ENCODE measurements around the gene OR8A1.
"Not testable (repeated sequence)": the region's sequence is repeated elsewhere in the genome, so short reads cannot be mapped to it uniquely, and the experiment has no call there.

OR8A1 gene

GRCh38 chr11:124597626-124598025 lies 27.8 kb downstream of the OR8A1 start:
- DNase-seq, result no peak

GRCh38 chr11:124600621-124601320 lies 31.0 kb downstream of the OR8A1 start:
- no peak for DNase-seq

GRCh38 chr11:124602193-124602592 lies 32.4 kb downstream of the OR8A1 start:
- DNase-seq, result no peak

GRCh38 chr11:124602723-124603122 lies 32.9 kb downstream of the OR8A1 start:
- DNase-seq, result not testable (repeated sequence)

GRCh38 chr11:124605719-124606118 lies 35.9 kb downstream of the OR8A1 start:
- no peak for DNase-seq

GRCh38 chr11:124608147-124608546 lies 38.4 kb downstream of the OR8A1 start:
- DNase-seq, result no peak

- DNase-seq, result no peak
These were observed 40.5 kb downstream of the OR8A1 start for GRCh38 chr11:124610295-124610694.

- no peak for DNase-seq
These were observed 41.3 kb downstream of the OR8A1 start, which contains the start of gene PANX3 for GRCh38 chr11:124611064-124611463. TSS of gene PANX3 (plus strand) at chr11:124611428. CDS start at chr11:124611557, 129 bp downstream.

GRCh38 chr11:124612045-124612444 lies 42.2 kb downstream of the OR8A1 start:
- no peak for DNase-seq

- DNase-seq, result no peak
These were observed 42.9 kb downstream of the OR8A1 start for GRCh38 chr11:124612567-124613246.

- no peak for DNase-seq
These were observed 49.1 kb downstream of the OR8A1 start for GRCh38 chr11:124618863-124619262.
